22Rv1 (cell line): ENCODE data around the gene WDR44.

Experiments used
- H3K27ac ChIP-seq: fragments of 450-650 bp; 2 replicates; pipeline ENCODE4 v1.5.1; 2017
- CTCF ChIP-seq: fragments of 450-650 bp; IDR thresholded peaks from 2 replicates; pipeline ENCODE4 v1.5.1; 2017; ENCODE audit warnings: mild to moderate bottlenecking
- ZFX ChIP-seq: fragments of 450-650 bp; IDR thresholded peaks from 2 replicates; pipeline ENCODE4 v1.6.1; 2017; ENCODE audit warnings: antibody characterized with exemption, borderline replicate concordance

Gene WDR44

GRCh38 chrX:118360429-118361125 lies 14.7 kb downstream of the WDR44 start:
- TF ChIP-seq CTCF (no peak), ZFX (no peak)
- H3K27ac ChIP-seq, result no peak overlapping the region

- TF ChIP-seq ZFX, result no peak
- no peak for TF ChIP-seq CTCF
- no peak overlapping the region for H3K27ac ChIP-seq
These were observed 18.4 kb downstream of the WDR44 start for GRCh38 chrX:118364261-118364660.

- no peak overlapping the region for H3K27ac ChIP-seq
- no peak for TF ChIP-seq CTCF
- TF ChIP-seq ZFX, result no peak
These were observed 21.4 kb downstream of the WDR44 start for GRCh38 chrX:118367338-118367737.

- no peak overlapping the region for H3K27ac ChIP-seq
- TF ChIP-seq ZFX (no peak), CTCF (no peak)
These were observed 22.5 kb downstream of the WDR44 start for GRCh38 chrX:118368398-118368797.

GRCh38 chrX:118370921-118371624 lies 25.2 kb downstream of the WDR44 start:
- no peak overlapping the region for H3K27ac ChIP-seq

GRCh38 chrX:118373538-118373937 lies 27.6 kb downstream of the WDR44 start:
- TF ChIP-seq CTCF (no peak), ZFX (no peak)
- no peak overlapping the region for H3K27ac ChIP-seq

More at GRCh38 chrX:118370921-118371624, 25.2 kb downstream of the WDR44 start:
- TF ChIP-seq CTCF, result no peak
- TF ChIP-seq ZFX, result no peak

GRCh38 chrX:118383120-118383519 lies 37.2 kb downstream of the WDR44 start:
- TF ChIP-seq CTCF, result no peak
- H3K27ac ChIP-seq, result no peak overlapping the region
